HG03025 (cell line): ENCODE measurements around the gene VARS2.

Experiments used
- ATAC-seq: cut with Tn5 transposase; IDR thresholded peaks from one replicate; pipeline ENCODE4 v1.9.1; 2021; ENCODE audit warnings: mild to moderate bottlenecking, moderate library complexity; ENCODE audit not compliant: unreplicated experiment, low FRiP score

The VARS2 gene

GRCh38 chr6:30883685-30884520 is 30.1 kb upstream of the VARS2 start, which contains the start of gene DDR1:
Gene DDR1 (plus strand): TSS chr6:30884519. CDS start chr6:30888730, 4,211 bp downstream.
- ATAC-seq = no peak

GRCh38 chr6:30884521-30885480 is 29.2 kb upstream of the VARS2 start:
- ATAC-seq = no peak

- no peak for ATAC-seq
These were observed 28.5 kb upstream of the VARS2 start for GRCh38 chr6:30885481-30885998.

- no peak for ATAC-seq
These were observed 27.8 kb upstream of the VARS2 start for GRCh38 chr6:30885999-30886896.

GRCh38 chr6:30886897-30887255 is 27.2 kb upstream of the VARS2 start:
- no peak for ATAC-seq

- no peak for ATAC-seq
These were observed 25.9 kb upstream of the VARS2 start for GRCh38 chr6:30887901-30888815.

GRCh38 chr6:30888816-30889495 is 25.1 kb upstream of the VARS2 start:
- ATAC-seq = no peak

- ATAC-seq = no peak
These were observed 24.5 kb upstream of the VARS2 start for GRCh38 chr6:30889496-30889885.

- no peak for ATAC-seq
These were observed 24.0 kb upstream of the VARS2 start for GRCh38 chr6:30889921-30890645.

GRCh38 chr6:30890646-30891449 is 23.2 kb upstream of the VARS2 start:
- no peak for ATAC-seq

- no peak for ATAC-seq
These were observed 22.7 kb upstream of the VARS2 start for GRCh38 chr6:30891450-30891723.

- ATAC-seq = no peak
These were observed 22.1 kb upstream of the VARS2 start for GRCh38 chr6:30891816-30892538.

GRCh38 chr6:30893001-30893591 is 20.9 kb upstream of the VARS2 start:
- ATAC-seq = no peak

- ATAC-seq = no peak
These were observed 20.4 kb upstream of the VARS2 start for GRCh38 chr6:30893666-30894065.

GRCh38 chr6:30894381-30894780 is 19.7 kb upstream of the VARS2 start:
- ATAC-seq = no peak

GRCh38 chr6:30894935-30895334 is 19.1 kb upstream of the VARS2 start:
- ATAC-seq = no peak
